HT-29 (cell line): Measurements from ENCODE around the gene IFNLR1. TPM values are rescaled to one million over a fixed set of nuclear protein-coding genes. Genes with fewer than 3 reads are reported as not detected.
A peak's percentile ranks its signal among the peaks of the same experiment; 100 is the strongest.

Experiments
- DNase-seq: peaks from one replicate; pipeline ENCODE4 v3.0.0-alpha.2; 2015; ENCODE audit warnings: low spot score
- total RNA-seq: library from RNA; depleted of rRNA; stranded (reverse); fragments of >200 nt; shearing (Covaris generic); gene quantifications from 2 replicates; pipeline ENCODE4 v1.2.3, GENCODE V29; 2014

Gene IFNLR1
- total RNA-seq, 1 experiment from 2014 or later, result 3.5 TPM

DNA sequence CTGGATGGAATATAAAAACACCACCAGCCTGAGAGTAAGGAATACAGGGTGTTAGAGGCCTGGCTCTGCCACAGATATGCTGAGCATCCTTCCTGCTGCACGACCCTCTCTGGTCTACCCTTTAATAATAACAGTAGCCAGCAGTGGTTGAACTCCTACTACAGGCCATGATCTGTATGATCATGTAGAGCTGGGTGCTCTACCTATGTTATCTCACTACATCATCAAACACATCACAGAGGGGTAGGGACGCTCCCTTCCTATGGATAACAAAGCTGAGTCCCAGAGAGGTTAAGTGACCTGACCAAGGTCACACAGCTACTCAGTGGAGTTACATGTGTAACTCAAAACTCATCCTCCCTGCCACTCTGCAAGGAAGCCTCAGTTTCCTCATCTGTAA is 62.1 kb downstream of the IFNLR1 start:
- DNase-seq, result no peak

DNA sequence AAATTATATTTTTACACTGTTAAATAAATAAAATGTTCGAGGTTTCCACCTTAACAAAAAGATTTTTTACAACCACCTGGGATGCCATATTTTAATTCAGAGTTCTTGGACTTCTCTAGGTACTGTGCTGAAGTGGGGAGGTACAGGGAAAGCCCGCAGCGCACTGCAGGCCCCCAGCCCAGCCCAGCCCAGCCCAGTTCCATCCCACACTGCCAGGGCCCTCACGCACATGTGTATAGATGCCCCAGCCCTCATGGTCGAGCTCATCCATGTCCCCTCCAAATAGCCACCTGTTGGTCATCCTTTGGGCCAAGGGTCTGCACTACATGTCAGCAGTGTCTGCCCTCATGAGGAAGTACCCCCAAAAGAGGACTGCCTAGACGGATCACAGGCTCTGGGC is 63.5 kb downstream of the IFNLR1 start:
- no peak for DNase-seq

DNA sequence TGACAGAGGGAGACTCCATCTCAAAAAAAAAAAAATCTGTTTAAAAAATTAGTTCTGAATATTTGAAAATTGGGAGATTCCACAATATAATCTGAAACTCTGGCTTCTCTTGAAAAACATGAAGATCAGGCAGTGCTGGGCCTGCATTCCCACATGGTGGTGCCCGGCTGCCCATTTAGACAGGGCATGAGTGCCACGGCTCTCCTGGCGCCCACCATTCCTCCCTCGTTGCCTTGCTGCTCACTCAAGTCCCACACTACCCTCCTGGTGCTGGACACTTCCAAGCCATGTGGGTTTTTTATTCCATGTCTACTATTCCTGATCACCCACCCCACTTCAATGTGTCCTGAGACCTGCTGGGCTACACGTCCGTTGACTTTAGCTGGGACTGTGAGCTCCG is 64.3 kb downstream of the IFNLR1 start:
- DNase-seq, result no peak

DNA sequence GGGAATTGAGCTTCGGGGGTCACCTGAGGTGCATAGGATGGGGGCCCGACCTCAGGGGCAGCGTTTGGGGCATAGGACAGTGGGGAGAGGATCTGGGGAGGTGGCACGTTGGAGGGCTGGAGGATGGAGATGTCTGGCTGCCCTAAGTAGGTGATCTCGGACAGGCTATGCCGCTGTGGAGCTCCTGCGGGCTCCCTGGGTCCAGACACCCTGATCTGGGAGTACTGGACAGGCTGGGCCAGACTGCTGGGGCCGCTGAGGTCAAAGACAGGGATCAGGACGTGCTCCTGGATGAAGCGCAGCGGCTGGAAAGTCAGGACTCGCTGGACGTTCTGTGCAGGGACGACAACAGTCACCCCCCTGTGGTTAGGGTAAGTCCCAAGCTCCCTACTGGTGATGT is 65.7 kb downstream of the IFNLR1 start:
- no peak for DNase-seq

DNA sequence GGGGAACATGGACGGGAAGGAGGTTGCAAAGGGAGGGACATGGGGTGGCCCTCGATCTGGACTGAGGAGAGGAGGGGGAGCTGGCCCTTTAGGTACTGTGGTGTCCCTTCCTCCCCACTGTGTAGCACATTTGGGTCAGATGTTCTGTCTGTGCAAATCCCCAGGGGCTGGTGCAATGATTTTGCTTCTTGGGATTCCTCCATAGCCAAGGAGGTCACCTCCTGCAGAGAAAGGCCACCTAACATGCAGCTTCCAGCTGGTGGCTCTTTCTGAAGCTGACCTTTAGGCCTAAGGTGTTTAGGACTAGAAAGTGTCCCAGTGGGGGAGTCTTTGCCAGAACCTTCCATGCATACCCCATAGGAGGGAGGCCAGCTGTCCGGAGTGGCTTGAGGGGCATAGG is 66.1 kb downstream of the IFNLR1 start:
- no peak for DNase-seq

DNA sequence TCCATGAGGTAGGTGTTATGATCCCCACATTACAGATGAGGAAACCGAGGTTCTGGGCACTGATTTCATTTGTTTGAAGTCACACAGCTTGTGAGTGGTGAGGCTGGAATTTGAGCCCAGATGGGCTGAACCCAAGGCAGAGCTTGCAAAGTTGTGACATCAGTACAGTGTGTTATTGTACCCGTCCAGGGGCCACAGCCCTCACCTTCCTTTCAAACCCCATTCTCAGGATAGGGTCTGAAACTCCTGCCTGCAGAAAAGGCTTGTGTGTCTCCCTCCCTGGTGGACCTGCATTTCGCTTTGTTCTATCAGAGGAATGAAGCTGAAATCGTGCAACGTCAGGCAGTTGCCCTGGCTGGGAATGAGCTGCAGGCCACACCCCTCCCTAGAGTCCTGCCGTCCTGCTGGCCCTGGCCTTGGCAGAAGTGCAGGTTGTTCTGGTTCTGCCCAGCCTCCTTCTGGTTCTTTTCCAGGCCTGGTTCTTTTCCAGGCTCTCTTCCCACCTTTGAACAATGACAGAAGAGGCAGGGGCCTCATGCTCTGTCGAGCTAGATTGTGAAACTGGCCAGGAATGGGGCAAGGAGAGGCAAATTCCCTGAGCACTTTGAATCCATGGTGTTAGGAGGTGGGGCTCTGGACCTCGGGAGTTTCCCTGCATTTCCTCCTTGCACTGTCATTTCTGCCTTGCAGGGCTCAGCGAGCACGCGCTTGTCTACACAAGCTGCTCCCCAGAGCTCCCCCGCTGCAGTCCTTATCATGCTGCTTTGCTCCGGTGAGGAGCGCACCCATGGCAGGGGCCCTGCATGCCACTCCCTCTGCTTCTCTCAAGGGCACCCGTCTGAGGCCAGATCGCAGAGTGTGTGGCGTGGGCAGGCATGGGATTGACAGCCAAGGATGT is 67.0 kb downstream of the IFNLR1 start:
- DNase-seq, result peak; percentile 84

DNA sequence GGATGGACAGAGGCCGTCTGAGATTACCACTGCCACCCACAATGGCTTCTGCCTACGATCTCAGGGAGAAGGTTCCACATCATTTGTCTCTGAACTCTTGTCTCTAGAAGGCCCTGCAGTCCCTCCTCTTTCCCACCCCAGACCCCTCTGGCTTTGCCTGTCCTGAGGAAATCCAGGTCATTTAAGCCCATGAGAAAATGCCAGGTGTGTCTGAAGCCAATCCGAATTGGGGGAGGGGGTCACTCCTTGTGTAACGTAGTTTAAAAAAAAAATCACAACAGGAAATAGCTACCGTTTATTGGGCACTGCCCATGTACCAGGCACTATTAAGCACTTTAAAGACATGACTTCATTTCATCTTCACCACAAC is 67.6 kb downstream of the IFNLR1 start:
- DNase-seq, result no peak

DNA sequence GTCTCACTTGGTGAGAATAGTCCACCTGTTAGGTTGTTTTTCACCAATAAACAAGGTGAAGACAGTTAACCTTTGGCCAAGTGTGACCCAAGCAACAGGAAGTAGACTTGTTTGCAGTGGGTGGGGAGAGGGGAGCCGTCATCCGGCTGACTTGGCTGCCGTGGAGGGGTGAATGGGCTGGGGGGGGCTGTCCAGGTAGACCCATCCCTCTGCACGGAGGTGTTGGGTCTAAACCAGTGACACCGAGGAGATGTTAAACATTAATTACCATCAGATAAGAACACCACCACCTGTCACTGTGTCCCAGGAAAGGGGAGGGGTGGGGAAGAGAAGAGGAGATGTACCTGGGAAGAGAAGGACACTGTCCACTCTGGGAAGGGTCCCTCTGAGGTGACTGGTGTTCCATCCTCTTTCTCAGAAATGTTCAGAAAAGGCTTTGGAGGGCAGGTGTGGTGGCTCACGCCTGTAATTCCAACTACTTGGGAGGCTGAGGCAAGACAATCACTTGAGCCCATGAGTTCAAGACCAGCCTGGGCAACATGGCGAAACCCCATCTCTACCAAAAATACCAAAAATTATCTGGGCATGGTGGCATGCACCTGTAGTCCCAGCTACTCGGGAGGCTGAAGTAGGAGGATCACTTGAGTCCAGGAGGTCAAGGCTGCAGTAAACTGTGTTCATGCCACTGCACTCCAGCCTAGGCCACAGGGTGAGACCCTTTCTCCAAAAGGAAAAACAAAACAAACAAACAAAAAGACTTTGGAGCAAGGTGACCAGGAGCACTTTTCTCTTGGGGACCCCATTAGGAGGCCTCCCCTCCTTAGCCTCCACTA is 68.5 kb downstream of the IFNLR1 start:
- peak; percentile 91 for DNase-seq

DNA sequence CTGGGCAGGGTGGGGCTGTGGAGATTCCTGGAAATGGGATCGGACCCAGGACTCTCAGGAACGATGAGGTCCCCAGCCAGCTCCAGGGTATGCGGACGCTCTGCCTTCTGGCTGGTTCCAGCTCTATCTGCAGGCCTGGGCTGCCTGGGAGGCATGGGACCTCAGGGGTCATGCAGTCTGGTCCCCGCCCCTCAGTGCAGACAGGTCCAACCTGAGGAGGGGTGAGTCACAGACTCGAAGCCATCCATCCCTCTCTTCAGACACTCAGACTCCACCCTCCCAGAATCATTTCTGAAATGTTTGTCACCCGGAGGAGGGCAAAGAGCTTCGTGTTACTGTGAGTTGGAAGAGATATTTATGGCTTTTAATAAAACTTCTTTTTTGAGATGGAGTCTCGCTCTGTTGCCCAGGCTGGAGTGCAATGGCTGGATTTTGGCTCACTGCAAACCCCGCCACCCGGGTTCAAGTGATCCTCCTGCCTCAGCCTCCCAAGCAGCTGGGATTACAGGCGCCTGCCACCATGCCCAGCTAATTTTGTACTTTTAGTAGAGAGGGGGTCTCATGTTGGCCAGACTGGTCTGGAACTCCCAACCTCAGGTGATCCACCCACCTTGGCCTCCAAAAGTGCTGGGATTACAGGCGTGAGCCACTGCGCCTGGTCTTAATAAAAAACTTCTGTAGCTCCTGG is 69.2 kb downstream of the IFNLR1 start:
- peak; percentile 91 for DNase-seq

DNA sequence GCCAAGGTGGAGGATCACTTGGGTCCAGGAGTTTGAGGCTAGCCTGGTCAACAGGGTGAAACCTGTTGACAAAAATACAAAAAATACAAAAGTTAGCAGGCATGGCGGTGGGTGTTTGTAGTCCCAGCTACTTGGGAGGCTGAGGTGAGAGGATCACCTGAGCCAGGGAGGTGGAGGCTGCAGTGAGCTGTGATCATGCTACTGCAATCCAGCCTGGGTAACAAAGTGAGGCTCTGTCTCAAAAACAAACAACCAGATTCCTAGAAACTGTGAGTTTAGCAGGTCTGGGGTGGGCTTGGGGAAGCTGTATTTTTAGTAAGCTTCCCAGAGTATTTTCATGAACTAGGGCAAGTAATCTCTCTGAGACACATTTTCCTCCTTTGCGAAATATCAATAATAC is 70.0 kb downstream of the IFNLR1 start:
- DNase-seq, result no peak

DNA sequence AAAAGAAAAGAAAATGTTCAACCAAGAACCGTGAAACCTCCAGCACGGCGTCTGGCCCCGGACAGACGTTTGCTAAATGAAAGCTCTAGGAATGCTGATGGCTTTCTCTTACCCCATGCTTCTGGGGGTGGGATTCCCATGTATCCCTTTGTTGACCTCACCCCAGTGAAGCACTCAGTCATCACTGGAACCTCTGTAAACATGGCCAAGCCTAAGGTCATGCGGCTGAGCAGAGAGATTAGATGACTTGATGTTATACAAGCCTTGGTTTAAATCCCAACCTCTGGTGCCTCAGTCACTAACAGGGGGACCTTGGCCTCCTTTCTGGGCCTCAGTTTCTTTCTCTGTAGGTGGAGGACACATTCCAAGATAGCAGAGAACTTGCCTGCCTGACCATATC is 72.3 kb downstream of the IFNLR1 start:
- no peak for DNase-seq

DNA sequence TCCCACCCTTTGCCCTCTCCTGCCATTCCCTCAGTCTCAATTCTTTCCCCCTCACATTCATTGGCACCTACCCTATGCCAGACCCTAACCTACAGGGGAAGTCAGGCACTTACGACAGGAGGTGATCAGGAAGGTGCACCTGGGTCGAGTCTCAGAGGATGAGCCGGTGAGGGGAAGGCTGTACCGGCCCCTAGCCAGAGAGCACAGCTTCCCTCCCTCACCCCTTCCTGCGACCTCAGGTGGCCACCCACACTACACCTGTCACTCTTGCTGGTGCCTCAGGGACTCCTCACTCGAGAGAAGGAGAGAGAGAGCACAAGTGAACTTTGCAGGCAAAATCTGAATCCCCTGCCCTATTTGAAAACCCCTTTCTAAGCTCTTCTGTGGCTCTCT is 73.5 kb downstream of the IFNLR1 start:
- no peak for DNase-seq

DNA sequence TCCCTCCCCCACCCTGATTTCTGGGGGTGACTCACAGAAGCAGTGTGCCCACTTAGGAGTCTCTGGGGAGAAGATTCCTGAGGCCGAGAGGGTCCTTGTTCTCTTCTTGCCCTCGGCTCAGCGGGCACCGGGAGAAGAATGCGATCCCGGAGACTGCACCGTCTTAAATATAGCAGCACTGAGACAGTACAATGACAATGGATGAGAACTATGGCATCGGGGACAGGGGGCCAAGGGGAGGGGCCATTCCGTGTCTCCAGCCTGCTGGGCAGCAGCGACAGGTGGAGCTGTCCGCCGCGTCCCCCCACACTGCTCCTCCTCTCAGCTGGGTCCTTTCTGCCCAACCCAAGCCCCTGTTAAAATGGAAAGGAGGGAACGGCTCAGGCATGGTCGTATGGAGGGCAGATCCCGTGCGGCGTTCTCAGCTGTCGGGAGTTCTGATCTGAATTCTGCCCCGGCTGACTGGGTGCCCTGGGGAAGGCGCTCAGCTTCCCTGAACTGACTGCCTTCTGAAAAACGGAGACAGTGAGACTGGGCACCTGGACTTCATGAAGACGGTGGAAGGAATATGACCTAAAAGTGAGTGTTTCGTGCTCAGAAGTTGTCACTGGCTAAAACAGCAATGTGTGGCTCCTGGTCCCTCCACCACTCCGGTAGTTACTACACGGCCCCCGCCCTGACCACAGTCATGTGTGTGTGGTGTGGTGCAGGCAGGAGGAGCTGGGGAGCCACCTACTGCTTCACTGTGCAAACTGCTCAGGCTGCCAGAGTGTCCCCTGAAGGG is 74.9 kb downstream of the IFNLR1 start, which contains the start of gene MYOM3:
Gene MYOM3 (minus strand): TSS at position 140 of the 784 bp plus-strand sequence. CDS start 3,499 bp downstream, outside the sequence.
- peak; percentile 91 for DNase-seq

DNA sequence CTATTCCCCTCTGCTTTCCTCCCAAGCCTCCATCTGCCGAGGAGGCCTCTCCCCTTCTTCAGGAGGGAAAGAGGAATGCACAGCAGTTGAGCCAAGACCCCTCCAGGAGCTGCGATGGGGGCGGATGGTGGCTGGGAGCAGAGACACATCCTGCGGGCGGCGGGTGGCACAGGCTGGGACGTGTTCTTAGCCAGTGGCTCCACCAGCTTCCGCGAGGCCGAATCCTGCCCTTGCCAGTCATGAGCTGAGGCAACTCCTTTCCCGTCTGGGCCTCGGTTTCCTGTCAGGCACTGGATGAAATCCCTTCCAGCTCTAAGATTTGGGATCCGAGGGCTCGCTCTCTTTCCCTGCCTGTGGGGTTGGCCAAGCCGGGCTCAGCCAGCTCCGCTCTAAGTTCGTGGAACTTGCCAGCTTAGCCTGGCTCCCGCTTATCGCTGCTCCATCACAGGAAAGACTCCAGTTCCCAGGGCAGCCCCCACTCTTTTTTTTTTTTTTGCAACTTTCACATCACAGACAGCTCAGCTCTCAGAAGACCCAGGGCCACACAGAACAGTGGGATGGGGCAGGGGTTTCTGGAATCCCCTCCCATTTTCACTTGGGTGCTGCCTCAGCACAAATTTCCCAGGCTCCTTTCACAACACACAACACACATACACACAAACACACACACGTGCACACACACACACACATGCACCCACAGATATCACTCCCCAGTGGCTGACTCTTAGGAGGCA is 75.7 kb downstream of the IFNLR1 start:
- no peak for DNase-seq

DNA sequence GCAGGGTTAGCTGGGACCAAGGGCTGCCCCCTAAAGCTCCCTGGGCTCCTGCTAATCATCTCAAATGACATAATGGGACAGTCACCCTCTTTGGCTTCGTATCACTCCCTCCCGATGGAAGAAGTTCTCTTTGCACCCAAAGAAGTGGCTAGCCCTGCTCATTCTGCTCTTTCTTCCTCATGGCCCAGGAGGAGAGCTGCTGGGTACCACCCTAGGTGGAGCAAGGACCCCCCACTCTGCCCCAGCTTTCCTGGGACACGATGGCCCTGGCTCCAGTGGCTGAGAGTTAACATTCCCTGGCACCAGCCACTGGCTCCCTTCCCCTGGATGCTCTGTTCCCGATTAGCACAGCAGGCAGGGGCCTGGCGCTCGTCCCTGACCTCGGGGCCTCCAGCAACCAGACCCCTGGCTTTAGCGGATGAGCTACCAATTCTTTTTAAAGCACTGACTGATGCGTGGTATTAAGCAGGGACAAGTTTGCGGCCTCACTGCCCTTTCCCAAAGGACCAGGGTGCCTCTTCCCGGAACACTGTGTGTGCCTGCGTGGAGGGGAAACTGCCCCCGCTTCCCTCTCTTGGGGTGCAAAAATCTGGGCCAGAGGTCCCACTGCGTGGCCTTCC is 76.3 kb downstream of the IFNLR1 start:
- DNase-seq, result no peak

DNA sequence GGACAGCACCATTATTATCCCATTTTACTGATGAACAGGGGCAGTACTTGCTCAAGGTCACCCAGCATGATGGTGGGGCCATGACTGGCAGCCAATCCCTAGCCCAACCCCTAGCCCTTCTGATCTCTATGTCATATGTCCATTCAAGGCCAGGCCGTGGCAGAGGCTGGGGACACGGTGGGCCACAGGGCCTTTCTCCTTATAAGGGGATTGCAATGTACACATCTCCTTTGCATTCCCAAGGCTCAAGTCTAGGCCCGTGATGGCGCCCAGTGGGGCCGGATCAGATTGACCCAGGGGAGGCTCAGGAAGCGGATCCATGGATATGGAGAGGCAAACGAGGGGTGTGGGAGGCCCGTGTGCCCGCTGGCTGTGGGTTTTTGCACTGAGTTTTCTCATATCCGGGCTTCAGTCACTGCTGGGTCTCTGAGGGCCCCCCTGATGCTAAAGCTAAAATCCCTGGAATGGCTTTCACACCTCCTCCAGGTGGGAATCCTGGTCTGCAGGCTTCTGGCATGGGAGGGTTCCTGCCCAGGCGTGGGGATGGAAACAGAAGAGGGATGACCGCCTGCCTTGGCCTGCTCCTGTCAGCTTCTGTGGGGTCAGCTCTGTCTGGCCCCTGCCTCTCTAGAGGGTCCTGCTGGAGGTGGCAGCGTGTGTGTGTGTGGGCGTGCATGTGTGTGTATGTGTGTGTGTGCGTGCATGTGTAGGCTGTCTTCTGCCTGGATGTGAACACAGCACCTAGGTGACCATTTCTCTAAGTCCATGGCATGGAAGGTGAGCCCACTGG is 77.2 kb downstream of the IFNLR1 start:
- DNase-seq, result no peak

DNA sequence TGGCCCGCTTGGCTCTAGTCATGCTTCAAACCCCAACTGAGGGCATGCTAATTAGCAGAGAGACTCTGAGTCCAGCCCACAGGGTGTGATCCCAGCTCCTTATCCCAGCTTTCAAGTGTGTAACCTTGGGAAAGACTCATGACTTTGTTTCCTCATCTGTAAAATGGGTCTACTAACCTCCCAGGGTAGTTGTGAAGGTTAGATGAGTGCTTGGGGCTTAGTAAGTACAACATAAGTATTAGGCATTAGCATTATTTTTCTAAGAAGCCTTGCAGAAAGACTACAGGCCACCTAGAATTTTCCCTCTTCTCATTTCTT is 78.0 kb downstream of the IFNLR1 start:
- no peak for DNase-seq

DNA sequence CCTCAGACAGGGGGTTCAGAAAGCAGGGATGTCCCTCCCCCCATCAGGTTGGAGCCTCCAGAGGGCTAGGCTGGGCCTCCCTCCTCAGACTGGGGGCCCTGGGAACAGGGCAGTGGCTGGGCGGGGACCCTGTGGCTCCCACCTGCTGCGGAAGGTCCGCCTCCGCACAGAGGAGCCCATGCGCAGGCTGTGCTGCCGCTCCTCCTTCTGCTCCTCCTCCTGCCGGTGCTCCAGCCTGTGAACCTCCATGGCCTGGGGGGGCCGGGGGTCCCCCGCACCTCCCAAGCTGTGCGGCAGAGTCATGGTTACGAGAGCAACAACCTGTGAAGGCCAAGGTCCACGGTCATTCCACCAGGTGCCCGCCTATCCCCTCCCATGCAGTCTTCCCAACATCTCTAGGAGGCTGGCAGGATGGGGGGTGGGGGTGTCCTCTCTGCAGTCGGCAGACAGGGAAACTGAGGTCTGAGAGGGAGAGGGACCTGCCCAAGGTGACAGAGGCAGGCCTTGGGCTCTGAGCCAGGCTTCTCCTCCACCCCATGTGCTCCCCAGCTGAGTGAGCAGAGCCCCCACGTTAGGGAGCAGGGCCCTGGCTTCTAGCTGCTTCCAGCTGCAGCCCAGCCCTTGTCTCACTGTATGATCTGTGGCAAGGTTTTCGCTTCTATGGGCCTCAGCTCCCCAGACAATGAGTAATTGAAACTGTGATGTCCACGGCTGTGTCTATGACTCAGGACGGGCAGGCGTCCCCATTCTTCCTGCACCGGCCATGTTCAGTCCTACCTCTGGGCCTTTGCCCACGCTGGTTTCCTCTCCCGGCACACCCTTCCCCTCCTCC is 78.5 kb downstream of the IFNLR1 start:
- peak; percentile 86 for DNase-seq
